A673 (cell line): ENCODE measurements around the gene CLUH. TPM values are rescaled to one million over a fixed set of nuclear protein-coding genes. Genes with fewer than 3 reads are reported as not detected.
"Not testable (repeated sequence)": the region's sequence is repeated elsewhere in the genome, so short reads cannot be mapped to it uniquely, and the experiment has no call there.

Source experiments
- BruUV-seq: library from RNA; stranded (reverse); fragments of 400-500 nt; replicated peaks from 2 replicates; lab custom pipeline; 2021; lab: Mats Ljungman, UMichigan
- CTCF ChIA-PET: fragments of 300-600 bp; sonication (Branson Sonifier 250); formaldehyde crosslinking; loops from one replicate; lab custom pipeline; 2022; ENCODE audit warnings: antibody characterized with exemption; lab: Charles Lee
- POLR2A ChIA-PET: fragments of 300-600 bp; sonication (Branson Sonifier 250); formaldehyde crosslinking; loops from one replicate; lab custom pipeline; 2022; ENCODE audit warnings: antibody characterized with exemption; ENCODE audit not compliant: low non-redundant PET; lab: Charles Lee
- DNase-seq: peaks from one replicate; pipeline ENCODE4 v3.0.0-alpha.2; 2015; ENCODE audit warnings: low spot score
- H3K27ac ChIP-seq: fragments of 200-600 bp; sonication (generic); 2 replicates; pipeline ENCODE4 v1.5.1; 2016; ENCODE audit warnings: mixed run types, low read depth, mild to moderate bottlenecking, mixed read lengths, antibody characterized with exemption, low read length; ENCODE audit not compliant: poor library complexity, severe bottlenecking
- H3K27me3 ChIP-seq: fragments of 200-600 bp; sonication (generic); replicated peaks from 2 replicates; pipeline ENCODE4 v1.6.1; 2017; ENCODE audit warnings: mixed run types, low read depth, mild to moderate bottlenecking, mixed read lengths, antibody characterized with exemption, low read length; ENCODE audit not compliant: insufficient read depth, poor library complexity
- H3K36me3 ChIP-seq: fragments of 200-600 bp; sonication (generic); 2 replicates; pipeline ENCODE4 v1.6.1; 2016; ENCODE audit warnings: mixed run types, mild to moderate bottlenecking, mixed read lengths, antibody characterized with exemption, low read length; ENCODE audit not compliant: insufficient read depth, poor library complexity, severe bottlenecking
- H3K4me1 ChIP-seq: fragments of 200-600 bp; sonication (generic); 2 replicates; pipeline ENCODE4 v1.6.1; 2017; ENCODE audit warnings: mixed run types, mild to moderate bottlenecking, mixed read lengths, antibody characterized with exemption, low read length; ENCODE audit not compliant: insufficient read depth, poor library complexity, severe bottlenecking
- H3K4me3 ChIP-seq: fragments of 200-600 bp; sonication (generic); 2 replicates; pipeline ENCODE4 v1.5.1; 2016; ENCODE audit warnings: low read depth, mixed run types, mild to moderate bottlenecking, mixed read lengths, low read length; ENCODE audit not compliant: poor library complexity, severe bottlenecking
- H3K9me3 ChIP-seq: fragments of 200-600 bp; sonication (generic); 2 replicates; pipeline ENCODE4 v1.6.1; 2016; ENCODE audit warnings: mixed run types, low read depth, mild to moderate bottlenecking, mixed read lengths, antibody characterized with exemption, low read length; ENCODE audit not compliant: poor library complexity, severe bottlenecking
- CTCF ChIP-seq: fragments of 300-800, 200-600 bp; sonication (generic); conservative IDR thresholded peaks from 2 replicates; pipeline ENCODE4 v1.5.1; 2017; ENCODE audit warnings: low read depth, mild to moderate bottlenecking, antibody characterized with exemption, low read length, moderate library complexity, mixed read lengths
- EZH2 ChIP-seq: fragments of 200-600 bp; sonication (generic); IDR thresholded peaks from 2 replicates; pipeline ENCODE4 v1.6.1; 2017; ENCODE audit warnings: borderline replicate concordance, low read depth, mild to moderate bottlenecking, mixed read lengths, antibody characterized with exemption, low read length; ENCODE audit not compliant: poor library complexity, severe bottlenecking
- intact Hi-C: fragments of 100-400 bp; cut with micrococcal nuclease; formaldehyde crosslinking; loops from one replicate; pipeline ENCODE4 v1.10.0; 2022; ENCODE audit not compliant: unreplicated experiment
- total RNA-seq: library from RNA; stranded (reverse); gene quantifications from 2 replicates; pipeline ENCODE4 v1.2.3, GENCODE V29; 2021

Gene CLUH
- total RNA-seq, 1 experiment from 2014 or later = 162 TPM

- no peaks in the 10 kb centered on the region for H3K9me3 ChIP-seq
- intact Hi-C loops = loop anchor here (10.0 kb wide), 1 partner anchor 298 kb away; no protein-coding TSS in a partner anchor
- H3K27me3 ChIP-seq = no peaks in the 10 kb centered on the region
- no peak overlapping the region for H3K27ac ChIP-seq
- ChIA-PET CTCF (no interaction called here), POLR2A (interaction anchor here (0.6 kb wide), 1 partner anchor 42 kb away, joined by 6 read pairs; no protein-coding TSS in a partner anchor)
- no peaks in the 10 kb centered on the region for H3K4me1 ChIP-seq
- H3K36me3 ChIP-seq = peaks cover 55% of the 10 kb centered on the region
- H3K4me3 ChIP-seq = no peak overlapping the region
- no TSS peak for BruUV-seq
- DNase-seq = no peak
- TF ChIP-seq EZH2 (no peak), CTCF (no peak)
Observed at GRCh38 chr17:2682176-2682938, 29.2 kb downstream of the CLUH start.

- Histone ChIP-seq H3K4me1 (no peaks in the 10 kb centered on the region), H3K36me3 (peaks cover 60% of the 10 kb centered on the region), H3K4me3 (no peak overlapping the region), H3K9me3 (no peaks in the 10 kb centered on the region), H3K27me3 (no peaks in the 10 kb centered on the region), H3K27ac (no peak overlapping the region)
- no peak for DNase-seq
- ChIA-PET POLR2A (interaction anchor here (0.6 kb wide), 1 partner anchor 42 kb away, joined by 6 read pairs; no protein-coding TSS in a partner anchor), CTCF (no interaction called here)
- intact Hi-C loops = loop anchor here (10.0 kb wide), 1 partner anchor 297 kb away; no protein-coding TSS in a partner anchor
- BruUV-seq = no TSS peak
- no peak for TF ChIP-seq CTCF
- no peak for TF ChIP-seq EZH2
Observed at GRCh38 chr17:2681650-2682049, 29.9 kb downstream of the CLUH start.

GRCh38 chr17:2680961-2681360, 30.6 kb downstream of the CLUH start:
- no peak for DNase-seq
- intact Hi-C loops = loop anchor here (10.0 kb wide), 1 partner anchor 296 kb away; no protein-coding TSS in a partner anchor
- no TSS peak for BruUV-seq
- no peak overlapping the region for H3K27ac ChIP-seq
- no peak for TF ChIP-seq EZH2
- TF ChIP-seq CTCF = no peak
- ChIA-PET POLR2A (no interaction called here), CTCF (no interaction called here)
- H3K36me3 ChIP-seq = peaks cover 65% of the 10 kb centered on the region
- H3K27me3 ChIP-seq = no peaks in the 10 kb centered on the region
- H3K4me3 ChIP-seq = no peak overlapping the region
- H3K9me3 ChIP-seq = no peaks in the 10 kb centered on the region
- no peaks in the 10 kb centered on the region for H3K4me1 ChIP-seq

GRCh38 chr17:2679247-2679646, 32.3 kb downstream of the CLUH start:
- POLR2A ChIA-PET, H3K4me3 ChIP-seq, H3K27me3 ChIP-seq, H3K9me3 ChIP-seq, DNase-seq, H3K27ac ChIP-seq, H3K4me1 ChIP-seq, BruUV-seq, CTCF ChIA-PET: not testable (repeated sequence)
- intact Hi-C loops = loop anchor here (10.0 kb wide), 2 partner anchors 164 to 254 kb away; partner anchors contain the start of gene METTL16
- peaks cover 76% of the 10 kb centered on the region for H3K36me3 ChIP-seq
